Mucosa of gallbladder (tissue), 1 donor: Measurements from ENCODE around the gene TAGLN2. TPM values are rescaled to one million over a fixed set of nuclear protein-coding genes. Genes with fewer than 3 reads are reported as not detected.

ENCODE experiments used
- DNase-seq: peaks from one replicate; pipeline ENCODE4 v3.0.0-alpha.2; 2020; ENCODE audit warnings: low spot score
- total RNA-seq: library from RNA; stranded (reverse); gene quantifications from one replicate; pipeline ENCODE4 v1.2.1, GENCODE V29; 2021
- donor health status: DM: no; HTN: no; CAD: no.

The TAGLN2 gene
- total RNA-seq, 1 donor from 2014 or later, result 205 TPM

- no peak for DNase-seq
Measured at GRCh38 chr1:159935719-159936272, 10.5 kb upstream of the TAGLN2 start.

GRCh38 chr1:159935305-159935704 is 10.0 kb upstream of the TAGLN2 start:
- no peak for DNase-seq

- no peak for DNase-seq
Measured at GRCh38 chr1:159934136-159935039, 9.1 kb upstream of the TAGLN2 start.

- DNase-seq, result no peak
Measured at GRCh38 chr1:159933347-159933746, 8.0 kb upstream of the TAGLN2 start.

GRCh38 chr1:159932296-159933285 is 7.3 kb upstream of the TAGLN2 start:
- DNase-seq, result no peak

- DNase-seq, result no peak
Measured at GRCh38 chr1:159931795-159932173, 6.5 kb upstream of the TAGLN2 start.

- DNase-seq, result no peak
Measured at GRCh38 chr1:159931101-159931794, 5.9 kb upstream of the TAGLN2 start.

- DNase-seq, result no peak
Measured at GRCh38 chr1:159930634-159931033, 5.3 kb upstream of the TAGLN2 start.

- no peak for DNase-seq
Measured at GRCh38 chr1:159930216-159930615, 4.9 kb upstream of the TAGLN2 start.

- DNase-seq, result no peak
Measured at GRCh38 chr1:159929155-159930051, 4.1 kb upstream of the TAGLN2 start.

- DNase-seq, result no peak
Measured at GRCh38 chr1:159928491-159929050, 3.3 kb upstream of the TAGLN2 start.

- no peak for DNase-seq
Measured at GRCh38 chr1:159927849-159928431, 2.6 kb upstream of the TAGLN2 start.

GRCh38 chr1:159927211-159927848 is 2.0 kb upstream of the TAGLN2 start:
- no peak for DNase-seq

- no peak for DNase-seq
Measured at GRCh38 chr1:159925719-159926078, 392 bp upstream of the TAGLN2 start.

GRCh38 chr1:159924025-159924790 is 1.1 kb downstream of the TAGLN2 start:
- peak; percentile 80 for DNase-seq

- DNase-seq, result peak; percentile 80
Measured at GRCh38 chr1:159923203-159924024, 1.9 kb downstream of the TAGLN2 start.

- no peak for DNase-seq
Measured at GRCh38 chr1:159922511-159923202, 2.6 kb downstream of the TAGLN2 start.
